Esophagus (tissue), 2 donors: Measurements from ENCODE around the gene NOL9. TPM values are rescaled to one million over a fixed set of nuclear protein-coding genes. Genes with fewer than 3 reads are reported as not detected.

Experiments used
- H3K27ac ChIP-seq, 2 donors: one replicate each; pipeline ENCODE4 v1.5.1; 2013; ENCODE audit warnings: low read depth in 2 of 2, mild to moderate bottlenecking in 2 of 2, inconsistent platforms in 1 of 2, low read length in 1 of 2, moderate library complexity in 1 of 2
- H3K27me3 ChIP-seq, 2 donors: one replicate each; pipeline ENCODE4 v1.6.1; 2013; ENCODE audit warnings: low read length in 2 of 2, control low read depth in 1 of 2, mild to moderate bottlenecking in 1 of 2; ENCODE audit not compliant: insufficient read depth in 2 of 2, control insufficient read depth in 1 of 2
- H3K36me3 ChIP-seq, 2 donors: one replicate each; pipeline ENCODE4 v1.6.1; 2013; ENCODE audit warnings: low read length in 1 of 2; ENCODE audit not compliant: control insufficient read depth in 2 of 2, insufficient read depth in 2 of 2
- H3K4me1 ChIP-seq, 2 donors: one replicate each; pipeline ENCODE4 v1.6.1; 2013; ENCODE audit warnings: low read length in 1 of 2; ENCODE audit not compliant: control insufficient read depth in 2 of 2, insufficient read depth in 2 of 2
- H3K4me3 ChIP-seq, 2 donors: one replicate each; pipeline ENCODE4 v1.5.1; 2013; ENCODE audit warnings: low read length in 2 of 2, mild to moderate bottlenecking in 2 of 2, low read depth in 1 of 2, moderate library complexity in 1 of 2
- H3K9me3 ChIP-seq, 2 donors: one replicate each; pipeline ENCODE4 v1.6.1; 2013; ENCODE audit warnings: mild to moderate bottlenecking in 2 of 2, low read depth in 1 of 2, low read length in 1 of 2, moderate library complexity in 1 of 2; ENCODE audit not compliant: control insufficient read depth in 2 of 2, insufficient read depth in 1 of 2
- WGBS, 2 donors: extraction: QIAGEN DNeasy Blood & Tissue Kit; methylation state at CpG; one replicate each; pipeline ENCODE4 v1.1.7; 2013; 5-methylcytosine and 5-hydroxymethylcytosine counted together
- polyA plus RNA-seq, 2 donors: library from polyadenylated mRNA; stranded (reverse); fragments of 200-250 nt; gene quantifications; one replicate each; pipeline ENCODE4 v1.2.3, GENCODE V29; 2013
- donor health status: healthy with polysubstance abuse.
- donor health status: Bipolar disorder and iron deficiency.

NOL9 gene
- polyA plus RNA-seq, 2 donors: 3.8 to 5.7 TPM

- H3K36me3 ChIP-seq: no peaks in the 10 kb centered on the region
- no peak overlapping the region for H3K4me3 ChIP-seq
- 66 to 68% methylated on average over 31 of the region's 31 CpGs for WGBS, 2 donors
- no peak overlapping the region for H3K27ac ChIP-seq
- H3K4me1 ChIP-seq: peaks cover 0 to 2% of the 10 kb centered on the region in 2 donors
- H3K9me3 ChIP-seq: no peaks in the 10 kb centered on the region
- H3K27me3 ChIP-seq: no peaks in the 10 kb centered on the region
These were observed 52.1 kb downstream of the NOL9 start for GRCh38 chr1:6502000-6502891.

GRCh38 chr1:6501279-6501813 lies 53.0 kb downstream of the NOL9 start:
- Histone ChIP-seq H3K4me3 (no peak overlapping the region), H3K36me3 (no peaks in the 10 kb centered on the region), H3K4me1 (peaks cover 0 to 2% of the 10 kb centered on the region in 2 donors), H3K27ac (no peak overlapping the region), H3K27me3 (no peaks in the 10 kb centered on the region), H3K9me3 (no peaks in the 10 kb centered on the region)
- WGBS, 2 donors: 81 to 86% methylated on average over 10 of the region's 10 CpGs

GRCh38 chr1:6500544-6501278 lies 53.6 kb downstream of the NOL9 start:
- 71 to 83% methylated on average over 27 of the region's 27 CpGs for WGBS, 2 donors
- Histone ChIP-seq H3K9me3 (no peaks in the 10 kb centered on the region), H3K27ac (no peak overlapping the region), H3K36me3 (no peaks in the 10 kb centered on the region), H3K4me3 (no peak overlapping the region), H3K27me3 (no peaks in the 10 kb centered on the region), H3K4me1 (peaks cover 0 to 2% of the 10 kb centered on the region in 2 donors)

GRCh38 chr1:6499296-6499695 lies 55.0 kb downstream of the NOL9 start:
- no peaks in the 10 kb centered on the region for H3K36me3 ChIP-seq
- H3K27ac ChIP-seq: no peak overlapping the region
- no peaks in the 10 kb centered on the region for H3K9me3 ChIP-seq
- H3K4me3 ChIP-seq: no peak overlapping the region
- no peaks in the 10 kb centered on the region for H3K27me3 ChIP-seq
- H3K4me1 ChIP-seq: peaks cover 0 to 2% of the 10 kb centered on the region in 2 donors
- WGBS, 2 donors: 83 to 86% methylated on average over 4 of the region's 4 CpGs

- WGBS, 2 donors: 71% methylated on average over 13 of the region's 13 CpGs
- H3K4me3 ChIP-seq: no peak overlapping the region
- H3K27me3 ChIP-seq: no peaks in the 10 kb centered on the region
- H3K9me3 ChIP-seq: no peaks in the 10 kb centered on the region
- peaks cover 0 to 2% of the 10 kb centered on the region in 2 donors for H3K4me1 ChIP-seq
- no peaks in the 10 kb centered on the region for H3K36me3 ChIP-seq
- H3K27ac ChIP-seq: peak overlapping the region in 1 of 2 donors; percentile 6
These were observed 55.7 kb downstream of the NOL9 start for GRCh38 chr1:6498576-6499111.

- Histone ChIP-seq H3K4me3 (peak overlapping the region; percentile 48 to 60), H3K27ac (no peak overlapping the region)
These were observed 56.3 kb downstream of the NOL9 start for GRCh38 chr1:6497867-6498575.

GRCh38 chr1:6497215-6497866 lies 57.0 kb downstream of the NOL9 start:
- no peaks in the 10 kb centered on the region for H3K36me3 ChIP-seq
- H3K27ac ChIP-seq: peak overlapping the region in 1 of 2 donors; percentile 11
- 0% methylated on average over 27 to 74 of the region's 74 CpGs for WGBS, 2 donors
- H3K4me1 ChIP-seq: peaks cover 1 to 2% of the 10 kb centered on the region in 2 donors
- H3K4me3 ChIP-seq: peak overlapping the region; percentile 48 to 60
- no peaks in the 10 kb centered on the region for H3K27me3 ChIP-seq
- H3K9me3 ChIP-seq: no peaks in the 10 kb centered on the region

More at GRCh38 chr1:6497867-6498575, 56.3 kb downstream of the NOL9 start:
- 32 to 36% methylated on average over 20 of the region's 20 CpGs for WGBS, 2 donors
- no peaks in the 10 kb centered on the region for H3K9me3 ChIP-seq
- no peaks in the 10 kb centered on the region for H3K27me3 ChIP-seq
- peaks cover 0 to 2% of the 10 kb centered on the region in 2 donors for H3K4me1 ChIP-seq
- no peaks in the 10 kb centered on the region for H3K36me3 ChIP-seq

- Histone ChIP-seq H3K36me3 (no peaks in the 10 kb centered on the region), H3K4me1 (peaks cover 2 to 6% of the 10 kb centered on the region in 2 donors), H3K27me3 (no peaks in the 10 kb centered on the region), H3K4me3 (peak overlapping the region; percentile 46 to 48), H3K27ac (peak overlapping the region in 1 of 2 donors; percentile 11), H3K9me3 (no peaks in the 10 kb centered on the region)
- 3 to 4% methylated on average over 11 to 21 of the region's 21 CpGs for WGBS, 2 donors
These were observed 57.5 kb downstream of the NOL9 start for GRCh38 chr1:6496890-6497214.
